ENCODE measurements around the gene SH3BP2.
A peak's percentile ranks its signal among the peaks of the same experiment; 100 is the strongest.

SH3BP2 gene

DNA sequence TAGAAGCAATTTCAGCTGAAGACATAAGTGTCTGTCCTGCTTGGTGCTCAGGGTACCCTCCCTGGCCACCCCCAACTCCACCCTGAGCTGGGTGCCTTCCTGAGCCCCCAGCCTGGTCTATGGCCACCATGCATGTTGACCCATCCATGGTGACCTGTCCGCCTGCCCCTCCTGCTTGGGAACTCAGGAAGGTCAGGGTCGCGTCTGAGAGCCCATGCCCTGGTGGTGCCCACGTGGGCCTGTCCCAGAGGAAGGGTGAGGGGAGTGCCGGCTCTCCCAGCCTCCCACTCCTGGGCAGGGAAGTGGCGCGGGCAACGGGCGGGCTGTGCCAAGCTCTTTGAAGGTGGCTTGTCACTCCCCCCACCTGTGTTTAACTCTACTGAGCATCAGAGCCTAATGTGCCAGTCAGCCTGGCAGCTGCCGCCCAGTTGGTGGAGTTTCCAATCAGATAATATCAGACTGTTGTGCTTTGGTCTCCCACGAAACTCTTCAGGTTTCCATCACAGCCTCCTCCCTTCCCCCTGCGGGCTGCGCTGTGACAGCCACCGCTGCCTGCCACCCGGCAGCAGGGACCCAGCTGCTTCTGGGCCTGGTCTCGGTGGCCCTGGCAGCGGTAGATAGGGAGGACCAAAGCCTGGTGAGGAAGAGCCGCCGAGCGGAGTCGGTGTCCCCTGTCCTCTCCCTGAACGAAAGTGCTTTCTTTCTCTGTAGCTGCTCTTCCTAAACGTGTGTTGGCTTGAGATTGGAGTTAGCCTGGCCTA, 4.8 kb downstream of the SH3BP2 start:
- no peak overlapping the region for H3K4me3 ChIP-seq (ENCODE audit: low read depth, low read length)
- TF ChIP-seq, protein P1, sequence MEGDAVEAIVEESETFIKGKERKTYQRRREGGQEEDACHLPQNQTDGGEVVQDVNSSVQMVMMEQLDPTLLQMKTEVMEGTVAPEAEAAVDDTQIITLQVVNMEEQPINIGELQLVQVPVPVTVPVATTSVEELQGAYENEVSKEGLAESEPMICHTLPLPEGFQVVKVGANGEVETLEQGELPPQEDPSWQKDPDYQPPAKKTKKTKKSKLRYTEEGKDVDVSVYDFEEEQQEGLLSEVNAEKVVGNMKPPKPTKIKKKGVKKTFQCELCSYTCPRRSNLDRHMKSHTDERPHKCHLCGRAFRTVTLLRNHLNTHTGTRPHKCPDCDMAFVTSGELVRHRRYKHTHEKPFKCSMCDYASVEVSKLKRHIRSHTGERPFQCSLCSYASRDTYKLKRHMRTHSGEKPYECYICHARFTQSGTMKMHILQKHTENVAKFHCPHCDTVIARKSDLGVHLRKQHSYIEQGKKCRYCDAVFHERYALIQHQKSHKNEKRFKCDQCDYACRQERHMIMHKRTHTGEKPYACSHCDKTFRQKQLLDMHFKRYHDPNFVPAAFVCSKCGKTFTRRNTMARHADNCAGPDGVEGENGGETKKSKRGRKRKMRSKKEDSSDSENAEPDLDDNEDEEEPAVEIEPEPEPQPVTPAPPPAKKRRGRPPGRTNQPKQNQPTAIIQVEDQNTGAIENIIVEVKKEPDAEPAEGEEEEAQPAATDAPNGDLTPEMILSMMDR (IDR thresholded peaks at IDR 0.05; ENCODE audit: low read depth, low read length), result no peak
- no peak for TF ChIP-seq POLR2A (IDR thresholded peaks at IDR 0.05; ENCODE audit: extremely low read depth, insufficient read length)
- no peak for TF ChIP-seq MYC (IDR thresholded peaks at IDR 0.05; ENCODE audit: low read depth, low read length)
- TF ChIP-seq, protein P2, sequence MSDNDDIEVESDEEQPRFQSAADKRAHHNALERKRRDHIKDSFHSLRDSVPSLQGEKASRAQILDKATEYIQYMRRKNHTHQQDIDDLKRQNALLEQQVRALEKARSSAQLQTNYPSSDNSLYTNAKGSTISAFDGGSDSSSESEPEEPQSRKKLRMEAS (IDR thresholded peaks at IDR 0.05; ENCODE audit: low read depth, low read length), result no peak
- peak; percentile 13 for DNase-seq (ENCODE audit: low read depth)

DNA sequence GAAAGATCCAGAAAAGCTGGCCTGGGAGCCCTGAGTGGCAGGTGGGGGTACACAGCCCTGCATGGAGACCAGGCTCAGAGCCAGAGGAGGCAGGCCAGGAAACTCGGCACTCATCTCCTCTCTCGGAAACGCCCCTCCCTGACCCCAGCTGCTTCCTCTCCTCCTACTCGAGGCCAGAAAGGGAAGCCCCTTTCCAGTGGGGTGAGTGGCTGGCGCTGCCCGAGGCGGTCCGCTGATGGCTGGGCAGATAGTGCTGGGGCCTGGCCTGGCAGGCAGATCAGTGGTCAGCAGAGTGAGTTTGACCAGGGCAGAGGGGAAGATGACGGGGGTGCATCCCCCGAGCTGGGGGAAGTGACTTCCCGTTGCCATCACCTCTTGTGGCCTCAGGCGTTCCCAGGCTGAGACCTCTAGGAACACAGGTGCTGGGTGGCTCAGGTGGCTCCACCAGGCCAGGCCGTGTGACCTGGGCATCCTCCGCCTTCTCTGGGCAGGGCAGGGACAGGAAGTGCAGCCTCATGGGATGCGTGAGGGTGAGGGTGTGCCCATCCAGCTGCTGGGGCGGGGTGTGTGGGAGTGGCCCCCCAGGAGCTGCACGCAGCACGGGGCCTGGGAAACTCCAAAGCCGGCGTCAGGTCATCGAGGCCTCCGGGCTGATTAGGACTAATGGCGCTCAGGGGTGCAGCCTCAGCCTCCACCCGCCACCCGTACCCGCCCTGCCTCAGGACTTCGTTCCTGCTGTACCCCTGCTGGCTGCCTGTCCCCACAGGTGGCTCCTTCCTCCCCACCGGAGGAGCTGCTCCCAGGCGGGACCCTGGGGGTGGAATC, 5.7 kb downstream of the SH3BP2 start:
- no peak overlapping the region for H3K4me3 ChIP-seq (ENCODE audit: low read depth, low read length)
- TF ChIP-seq MYC (IDR thresholded peaks at IDR 0.05; ENCODE audit: low read depth, low read length), result 0 out of 2 replicates have a peak, but pooled peaks have one; percentile 8
- TF ChIP-seq, protein P1 (IDR thresholded peaks at IDR 0.05; ENCODE audit: low read depth, low read length), result no peak
- DNase-seq (ENCODE audit: low read depth), result peak; percentile 76

DNA sequence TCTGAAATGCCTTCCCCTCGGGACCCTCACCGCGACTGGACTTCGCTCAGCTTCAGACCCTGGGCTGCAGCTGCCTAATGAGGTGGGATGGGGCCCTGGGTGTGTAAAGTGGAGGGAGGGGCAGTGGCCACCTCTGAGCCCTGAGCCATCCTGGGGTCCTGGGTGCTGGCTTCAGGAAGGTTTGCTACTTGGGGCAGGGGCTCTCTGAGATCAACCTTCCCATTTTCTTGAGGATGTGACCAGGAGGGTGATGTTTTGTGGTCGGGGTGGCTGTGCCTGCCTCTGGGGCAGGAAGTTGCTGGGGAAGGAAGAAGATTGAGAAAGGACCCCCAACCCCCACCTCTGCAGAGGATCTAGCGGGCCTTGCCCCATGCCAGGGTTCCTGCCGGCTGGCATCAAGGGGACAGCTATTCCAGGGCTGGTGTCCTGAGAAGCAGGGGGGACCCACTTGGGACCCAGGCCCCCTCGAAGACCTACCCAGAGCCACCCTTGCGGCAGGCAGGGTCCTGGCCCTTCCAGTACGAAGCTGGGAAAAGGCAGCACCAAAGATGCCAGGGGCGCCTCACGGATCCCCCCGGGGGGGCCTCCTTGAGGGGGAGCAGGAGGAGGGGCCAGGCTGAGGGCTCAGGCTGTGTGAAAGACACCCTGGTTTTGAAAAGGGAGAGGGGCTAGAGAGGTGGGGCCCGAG, 6.5 kb downstream of the SH3BP2 start:
- peak; percentile 81 for DNase-seq (ENCODE audit: low read depth)
- TF ChIP-seq, protein P2 (IDR thresholded peaks at IDR 0.05; ENCODE audit: low read depth, low read length), result no peak
- H3K4me3 ChIP-seq (ENCODE audit: low read depth, low read length), result no peak overlapping the region

DNA sequence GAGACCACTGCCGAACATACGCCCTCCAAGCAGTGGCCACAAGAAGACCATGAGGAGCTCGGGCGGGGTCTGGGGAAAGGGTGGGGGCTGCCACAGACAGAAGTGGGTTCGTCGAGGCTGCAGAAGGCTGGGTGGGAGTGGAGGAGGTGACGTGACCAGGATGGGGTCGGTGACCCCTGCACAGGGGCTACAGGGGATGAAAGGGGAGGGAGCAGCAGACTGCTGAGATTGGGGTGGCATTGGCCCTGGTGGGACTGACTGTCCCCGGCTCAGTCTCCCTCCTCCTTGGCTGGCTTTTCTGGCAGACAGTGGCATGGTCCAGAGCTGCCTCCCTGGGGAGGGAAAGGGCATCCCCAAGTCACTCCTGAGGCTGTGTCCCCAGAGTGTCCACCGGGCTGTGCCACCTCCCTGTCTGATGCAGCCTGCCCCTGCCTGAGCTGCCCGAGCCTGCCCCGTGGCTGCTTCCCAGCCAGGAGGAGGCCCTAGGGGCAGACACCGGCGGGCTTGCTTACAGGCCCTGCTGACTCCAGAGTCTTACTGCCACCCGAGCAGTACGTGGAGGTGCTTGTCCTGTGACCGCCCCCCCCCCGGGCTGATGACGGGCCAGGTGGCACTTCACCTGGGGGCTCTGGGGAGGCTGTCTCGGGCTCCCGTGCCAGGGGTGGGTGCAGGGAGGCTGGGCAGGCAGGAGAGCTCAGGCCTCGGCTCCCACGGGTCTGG, 7.2 kb downstream of the SH3BP2 start:
- H3K4me3 ChIP-seq (ENCODE audit: low read depth, low read length), result no peak overlapping the region
- TF ChIP-seq, protein P2 (IDR thresholded peaks at IDR 0.05; ENCODE audit: low read depth, low read length), result no peak
- TF ChIP-seq MYC (IDR thresholded peaks at IDR 0.05; ENCODE audit: low read depth, low read length) (no peak), POLR2A (IDR thresholded peaks at IDR 0.05; ENCODE audit: extremely low read depth, insufficient read length) (no peak)
- TF ChIP-seq, protein P1 (IDR thresholded peaks at IDR 0.05; ENCODE audit: low read depth, low read length), result no peak
- DNase-seq (ENCODE audit: low read depth), result peak; percentile 43

DNA sequence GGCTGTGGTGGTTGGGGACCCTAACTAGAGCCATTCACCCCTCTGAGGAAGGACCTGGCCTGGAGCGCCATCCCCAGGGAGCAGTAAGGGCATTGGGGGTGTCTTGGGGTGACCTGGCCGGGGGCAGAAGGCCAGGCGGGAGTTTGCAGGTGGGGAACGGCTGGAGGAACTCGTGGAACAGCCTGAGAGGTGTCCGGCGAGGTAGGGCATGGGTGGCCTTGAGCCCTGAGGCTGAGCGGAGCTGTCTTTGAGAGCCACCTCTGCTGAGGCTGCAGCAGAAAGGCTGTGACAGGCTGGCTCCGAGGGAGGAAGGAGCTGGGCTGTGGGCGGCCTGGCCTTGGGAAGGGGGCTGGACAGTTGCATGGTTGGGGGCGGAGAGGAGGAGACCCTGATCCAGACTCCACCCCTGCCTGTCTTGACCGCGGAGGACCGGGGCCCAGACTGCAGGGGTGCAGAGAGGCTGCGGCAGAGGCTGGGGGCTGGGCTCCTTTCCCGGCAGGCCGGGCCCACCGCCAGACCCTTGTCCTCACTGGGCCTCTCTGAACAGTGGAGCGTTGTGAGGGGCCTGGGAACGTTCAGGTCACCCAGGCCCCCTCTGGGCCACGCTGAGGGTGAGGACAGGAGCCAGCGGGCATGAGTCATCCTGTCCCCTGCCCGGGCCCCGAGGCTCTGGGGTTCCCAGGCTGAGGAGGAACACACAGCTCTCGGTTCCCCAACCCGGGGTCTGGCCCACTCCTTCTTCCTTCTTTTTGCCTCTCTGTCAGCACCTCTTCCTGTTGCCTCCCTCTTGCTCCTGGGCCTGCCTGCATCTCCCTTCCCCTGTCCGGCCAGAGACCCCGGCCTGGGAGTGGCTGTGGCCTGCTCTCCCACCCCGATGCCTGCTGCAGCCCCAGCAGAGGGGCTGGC, 8.1 kb downstream of the SH3BP2 start:
- H3K4me3 ChIP-seq (ENCODE audit: low read depth, low read length), result no peak overlapping the region
- TF ChIP-seq, protein P1 (IDR thresholded peaks at IDR 0.05; ENCODE audit: low read depth, low read length), result no peak
- TF ChIP-seq, protein P2 (IDR thresholded peaks at IDR 0.05; ENCODE audit: low read depth, low read length), result peak; percentile 33; the same call in 1 of the 2 replicates
- peak; percentile 96 for DNase-seq (ENCODE audit: low read depth)

All from NB4 (cell line).